ENCODE data around the gene CRB1. TPM values are rescaled to one million over a fixed set of nuclear protein-coding genes. Genes with fewer than 3 reads are reported as not detected.

CRB1 gene
- total and polyA plus RNA-seq, 2 of the 8 experiments (the other 6 are each of a cell fraction or from before 2014, with no cell fraction given), result 0.03 TPM; not detected in 1

GRCh38 chr1:197331565-197331964 is 63.5 kb downstream of the CRB1 start (continued):
- TF ChIP-seq, protein P1, sequence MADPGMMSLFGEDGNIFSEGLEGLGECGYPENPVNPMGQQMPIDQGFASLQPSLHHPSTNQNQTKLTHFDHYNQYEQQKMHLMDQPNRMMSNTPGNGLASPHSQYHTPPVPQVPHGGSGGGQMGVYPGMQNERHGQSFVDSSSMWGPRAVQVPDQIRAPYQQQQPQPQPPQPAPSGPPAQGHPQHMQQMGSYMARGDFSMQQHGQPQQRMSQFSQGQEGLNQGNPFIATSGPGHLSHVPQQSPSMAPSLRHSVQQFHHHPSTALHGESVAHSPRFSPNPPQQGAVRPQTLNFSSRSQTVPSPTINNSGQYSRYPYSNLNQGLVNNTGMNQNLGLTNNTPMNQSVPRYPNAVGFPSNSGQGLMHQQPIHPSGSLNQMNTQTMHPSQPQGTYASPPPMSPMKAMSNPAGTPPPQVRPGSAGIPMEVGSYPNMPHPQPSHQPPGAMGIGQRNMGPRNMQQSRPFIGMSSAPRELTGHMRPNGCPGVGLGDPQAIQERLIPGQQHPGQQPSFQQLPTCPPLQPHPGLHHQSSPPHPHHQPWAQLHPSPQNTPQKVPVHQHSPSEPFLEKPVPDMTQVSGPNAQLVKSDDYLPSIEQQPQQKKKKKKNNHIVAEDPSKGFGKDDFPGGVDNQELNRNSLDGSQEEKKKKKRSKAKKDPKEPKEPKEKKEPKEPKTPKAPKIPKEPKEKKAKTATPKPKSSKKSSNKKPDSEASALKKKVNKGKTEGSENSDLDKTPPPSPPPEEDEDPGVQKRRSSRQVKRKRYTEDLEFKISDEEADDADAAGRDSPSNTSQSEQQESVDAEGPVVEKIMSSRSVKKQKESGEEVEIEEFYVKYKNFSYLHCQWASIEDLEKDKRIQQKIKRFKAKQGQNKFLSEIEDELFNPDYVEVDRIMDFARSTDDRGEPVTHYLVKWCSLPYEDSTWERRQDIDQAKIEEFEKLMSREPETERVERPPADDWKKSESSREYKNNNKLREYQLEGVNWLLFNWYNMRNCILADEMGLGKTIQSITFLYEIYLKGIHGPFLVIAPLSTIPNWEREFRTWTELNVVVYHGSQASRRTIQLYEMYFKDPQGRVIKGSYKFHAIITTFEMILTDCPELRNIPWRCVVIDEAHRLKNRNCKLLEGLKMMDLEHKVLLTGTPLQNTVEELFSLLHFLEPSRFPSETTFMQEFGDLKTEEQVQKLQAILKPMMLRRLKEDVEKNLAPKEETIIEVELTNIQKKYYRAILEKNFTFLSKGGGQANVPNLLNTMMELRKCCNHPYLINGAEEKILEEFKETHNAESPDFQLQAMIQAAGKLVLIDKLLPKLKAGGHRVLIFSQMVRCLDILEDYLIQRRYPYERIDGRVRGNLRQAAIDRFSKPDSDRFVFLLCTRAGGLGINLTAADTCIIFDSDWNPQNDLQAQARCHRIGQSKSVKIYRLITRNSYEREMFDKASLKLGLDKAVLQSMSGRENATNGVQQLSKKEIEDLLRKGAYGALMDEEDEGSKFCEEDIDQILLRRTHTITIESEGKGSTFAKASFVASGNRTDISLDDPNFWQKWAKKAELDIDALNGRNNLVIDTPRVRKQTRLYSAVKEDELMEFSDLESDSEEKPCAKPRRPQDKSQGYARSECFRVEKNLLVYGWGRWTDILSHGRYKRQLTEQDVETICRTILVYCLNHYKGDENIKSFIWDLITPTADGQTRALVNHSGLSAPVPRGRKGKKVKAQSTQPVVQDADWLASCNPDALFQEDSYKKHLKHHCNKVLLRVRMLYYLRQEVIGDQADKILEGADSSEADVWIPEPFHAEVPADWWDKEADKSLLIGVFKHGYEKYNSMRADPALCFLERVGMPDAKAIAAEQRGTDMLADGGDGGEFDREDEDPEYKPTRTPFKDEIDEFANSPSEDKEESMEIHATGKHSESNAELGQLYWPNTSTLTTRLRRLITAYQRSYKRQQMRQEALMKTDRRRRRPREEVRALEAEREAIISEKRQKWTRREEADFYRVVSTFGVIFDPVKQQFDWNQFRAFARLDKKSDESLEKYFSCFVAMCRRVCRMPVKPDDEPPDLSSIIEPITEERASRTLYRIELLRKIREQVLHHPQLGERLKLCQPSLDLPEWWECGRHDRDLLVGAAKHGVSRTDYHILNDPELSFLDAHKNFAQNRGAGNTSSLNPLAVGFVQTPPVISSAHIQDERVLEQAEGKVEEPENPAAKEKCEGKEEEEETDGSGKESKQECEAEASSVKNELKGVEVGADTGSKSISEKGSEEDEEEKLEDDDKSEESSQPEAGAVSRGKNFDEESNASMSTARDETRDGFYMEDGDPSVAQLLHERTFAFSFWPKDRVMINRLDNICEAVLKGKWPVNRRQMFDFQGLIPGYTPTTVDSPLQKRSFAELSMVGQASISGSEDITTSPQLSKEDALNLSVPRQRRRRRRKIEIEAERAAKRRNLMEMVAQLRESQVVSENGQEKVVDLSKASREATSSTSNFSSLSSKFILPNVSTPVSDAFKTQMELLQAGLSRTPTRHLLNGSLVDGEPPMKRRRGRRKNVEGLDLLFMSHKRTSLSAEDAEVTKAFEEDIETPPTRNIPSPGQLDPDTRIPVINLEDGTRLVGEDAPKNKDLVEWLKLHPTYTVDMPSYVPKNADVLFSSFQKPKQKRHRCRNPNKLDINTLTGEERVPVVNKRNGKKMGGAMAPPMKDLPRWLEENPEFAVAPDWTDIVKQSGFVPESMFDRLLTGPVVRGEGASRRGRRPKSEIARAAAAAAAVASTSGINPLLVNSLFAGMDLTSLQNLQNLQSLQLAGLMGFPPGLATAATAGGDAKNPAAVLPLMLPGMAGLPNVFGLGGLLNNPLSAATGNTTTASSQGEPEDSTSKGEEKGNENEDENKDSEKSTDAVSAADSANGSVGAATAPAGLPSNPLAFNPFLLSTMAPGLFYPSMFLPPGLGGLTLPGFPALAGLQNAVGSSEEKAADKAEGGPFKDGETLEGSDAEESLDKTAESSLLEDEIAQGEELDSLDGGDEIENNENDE (IDR thresholded peaks at IDR 0.05; ENCODE audit: insufficient replicate concordance, low read length), result no peak
- TF ChIP-seq KDM1A (IDR thresholded peaks at IDR 0.05; ENCODE audit: borderline replicate concordance, low read length), result no peak
- TF ChIP-seq TCF12 (IDR thresholded peaks at IDR 0.05; ENCODE audit: low read depth, low read length), result no peak
- TF ChIP-seq CTBP2 (IDR thresholded peaks at IDR 0.05; ENCODE audit: borderline replicate concordance, insufficient read depth, insufficient read length, low read length), result no peak
- no peak for TF ChIP-seq SIX5 (IDR thresholded peaks at IDR 0.05; ENCODE audit: low read depth, low read length)
- no peak for TF ChIP-seq SIN3A (conservative IDR thresholded peaks at IDR 0.05 in 1 of 2, IDR thresholded peaks at IDR 0.05 in 1 of 2; ENCODE audit: low read depth in 1 of 2, low read length in 2 of 2)
- no peak for TF ChIP-seq EZH2 (IDR thresholded peaks at IDR 0.05; ENCODE audit: low read depth, low read length, severe bottlenecking)
- no peak for TF ChIP-seq SP1 (IDR thresholded peaks at IDR 0.05; ENCODE audit: low read depth, low read length)
- TF ChIP-seq, protein P2, sequence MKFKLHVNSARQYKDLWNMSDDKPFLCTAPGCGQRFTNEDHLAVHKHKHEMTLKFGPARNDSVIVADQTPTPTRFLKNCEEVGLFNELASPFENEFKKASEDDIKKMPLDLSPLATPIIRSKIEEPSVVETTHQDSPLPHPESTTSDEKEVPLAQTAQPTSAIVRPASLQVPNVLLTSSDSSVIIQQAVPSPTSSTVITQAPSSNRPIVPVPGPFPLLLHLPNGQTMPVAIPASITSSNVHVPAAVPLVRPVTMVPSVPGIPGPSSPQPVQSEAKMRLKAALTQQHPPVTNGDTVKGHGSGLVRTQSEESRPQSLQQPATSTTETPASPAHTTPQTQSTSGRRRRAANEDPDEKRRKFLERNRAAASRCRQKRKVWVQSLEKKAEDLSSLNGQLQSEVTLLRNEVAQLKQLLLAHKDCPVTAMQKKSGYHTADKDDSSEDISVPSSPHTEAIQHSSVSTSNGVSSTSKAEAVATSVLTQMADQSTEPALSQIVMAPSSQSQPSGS (IDR thresholded peaks at IDR 0.05; ENCODE audit: low read length), result no peak
- TF ChIP-seq ZNF274 (IDR thresholded peaks at IDR 0.05; ENCODE audit: borderline replicate concordance, extremely low read depth, low read length), result no peak
